HG02981 (cell line): Measurements from ENCODE around the gene FOXRED2.
"Not testable (repeated sequence)": the region's sequence is repeated elsewhere in the genome, so short reads cannot be mapped to it uniquely, and the experiment has no call there.

Source experiments
- ATAC-seq: cut with Tn5 transposase; IDR thresholded peaks from one replicate; pipeline ENCODE4 v1.9.1; 2021; ENCODE audit warnings: mild to moderate bottlenecking, moderate library complexity; ENCODE audit not compliant: unreplicated experiment

Gene FOXRED2

DNA sequence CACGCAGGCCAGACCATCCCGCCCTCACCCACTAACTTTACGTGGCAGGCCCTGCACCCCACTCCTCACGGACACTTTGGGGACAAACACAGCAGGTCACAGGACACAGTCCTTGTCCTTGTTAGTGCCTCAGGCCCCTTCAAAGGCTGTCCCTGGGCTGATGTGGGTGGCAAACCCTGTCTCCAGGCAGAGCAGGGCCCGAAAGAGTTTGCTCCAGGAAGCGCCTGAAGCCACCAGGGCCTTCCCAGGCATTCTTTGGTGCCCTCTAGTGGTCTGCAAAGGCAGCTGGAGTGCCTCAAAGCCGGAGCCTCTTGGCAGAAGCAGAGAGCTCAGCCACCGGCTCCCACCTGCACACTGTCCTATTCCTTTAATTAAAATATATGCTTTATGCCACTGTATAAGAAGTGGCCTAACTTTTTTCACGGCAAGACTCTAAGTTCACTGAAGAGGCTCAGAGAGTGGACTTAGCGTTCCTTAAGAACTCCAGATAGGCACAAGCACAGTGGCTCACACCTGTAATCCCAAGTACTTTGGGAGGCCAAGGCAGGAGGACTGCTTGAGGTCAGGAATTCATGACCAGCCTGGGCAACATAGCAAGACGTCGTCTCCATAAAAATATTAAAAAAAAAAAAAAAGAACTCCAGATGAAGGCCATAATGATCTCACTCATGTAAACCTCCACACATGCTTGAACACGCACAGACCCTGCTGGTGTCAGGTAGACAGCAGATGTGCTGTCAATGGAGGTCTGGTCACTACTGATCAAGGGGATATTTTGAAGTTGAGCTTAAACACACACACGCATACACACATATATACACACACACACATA is 36.5 kb downstream of the FOXRED2 start:
- ATAC-seq: peak; percentile 63

DNA sequence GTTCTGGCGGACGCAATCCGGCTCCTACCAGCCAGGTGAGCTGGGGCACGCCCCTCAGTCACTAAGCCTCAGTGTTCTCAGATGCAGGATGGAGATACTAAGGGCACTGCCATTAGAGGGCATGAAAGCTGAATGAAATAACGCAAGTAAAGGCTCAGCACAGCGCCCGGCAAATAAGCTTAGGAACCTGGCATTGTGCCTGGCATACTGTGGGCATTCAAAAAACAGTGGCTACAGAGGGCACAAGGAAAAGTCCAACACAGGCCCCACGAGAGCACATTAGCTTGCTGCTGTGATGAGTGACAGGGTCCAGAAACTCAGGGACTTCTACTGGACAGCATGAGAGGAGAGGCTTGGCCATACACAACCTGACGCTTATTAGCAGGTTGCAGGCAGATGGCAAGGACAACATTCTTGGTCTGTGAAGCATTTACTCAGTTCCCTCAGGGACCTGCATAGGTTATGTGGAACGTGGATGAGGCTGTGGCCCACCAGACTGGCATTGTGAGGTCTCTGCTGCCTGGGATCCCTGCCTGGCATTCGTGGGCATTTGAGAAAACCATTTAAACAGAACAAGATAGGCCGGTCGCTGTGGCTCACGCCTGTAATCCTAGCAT is 37.6 kb downstream of the FOXRED2 start:
- ATAC-seq: no peak

DNA sequence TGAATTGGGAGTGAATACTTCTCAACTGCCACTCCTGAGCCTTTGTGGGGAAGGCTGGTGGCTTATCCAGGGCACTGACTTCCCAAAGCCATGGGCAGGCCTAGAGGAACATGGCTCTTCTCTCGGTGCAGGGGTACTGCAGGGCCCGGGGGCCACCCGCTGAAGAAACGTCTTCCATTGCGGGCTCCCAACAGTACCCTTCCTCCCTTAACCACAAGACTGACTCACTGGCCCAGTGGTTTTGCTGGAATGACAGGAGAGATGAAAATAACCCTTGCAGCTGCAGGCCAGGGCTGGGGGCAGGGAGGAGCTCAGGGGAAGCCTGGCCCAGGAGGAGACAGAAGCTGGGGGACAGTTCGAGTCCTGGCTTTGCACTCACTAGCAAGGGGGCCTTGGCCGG is 38.9 kb downstream of the FOXRED2 start:
- ATAC-seq: no peak

DNA sequence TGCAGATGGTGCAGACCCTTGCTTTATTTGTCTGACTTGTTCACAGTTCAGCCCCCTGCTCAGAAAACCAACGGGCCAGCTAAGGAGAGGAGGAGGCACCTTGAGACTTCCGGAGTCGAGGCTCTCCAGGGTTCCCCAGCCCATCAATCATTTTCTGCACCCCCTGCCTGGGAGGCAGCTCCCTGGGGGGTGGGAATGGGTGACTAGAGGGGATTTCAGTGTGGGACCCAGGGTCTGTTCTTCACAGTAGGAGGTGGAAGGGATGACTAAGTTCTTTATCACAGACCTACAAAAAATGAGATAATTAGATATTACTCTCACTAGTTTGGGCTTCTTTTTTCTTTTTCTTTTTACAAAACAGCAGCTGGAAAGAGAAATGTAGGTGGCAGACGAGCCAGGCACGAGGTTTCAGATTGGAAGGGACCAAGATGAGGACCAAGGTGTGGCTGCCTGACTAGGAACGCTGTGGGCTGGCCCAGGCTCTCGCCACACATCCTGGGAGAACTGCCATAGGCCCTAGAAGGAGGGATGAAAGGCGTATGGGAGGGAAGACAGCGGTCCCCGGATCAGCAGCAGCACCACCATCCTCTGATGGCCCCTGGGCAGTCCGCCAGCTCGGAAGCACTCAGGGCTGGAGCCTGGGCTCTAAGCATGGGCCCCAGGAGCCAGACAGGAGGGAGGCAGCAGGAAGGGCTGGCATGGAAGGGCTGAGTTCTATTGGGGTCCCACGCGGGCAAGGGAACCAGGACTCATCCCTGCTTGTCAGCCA is 39.6 kb downstream of the FOXRED2 start:
- no peak for ATAC-seq

DNA sequence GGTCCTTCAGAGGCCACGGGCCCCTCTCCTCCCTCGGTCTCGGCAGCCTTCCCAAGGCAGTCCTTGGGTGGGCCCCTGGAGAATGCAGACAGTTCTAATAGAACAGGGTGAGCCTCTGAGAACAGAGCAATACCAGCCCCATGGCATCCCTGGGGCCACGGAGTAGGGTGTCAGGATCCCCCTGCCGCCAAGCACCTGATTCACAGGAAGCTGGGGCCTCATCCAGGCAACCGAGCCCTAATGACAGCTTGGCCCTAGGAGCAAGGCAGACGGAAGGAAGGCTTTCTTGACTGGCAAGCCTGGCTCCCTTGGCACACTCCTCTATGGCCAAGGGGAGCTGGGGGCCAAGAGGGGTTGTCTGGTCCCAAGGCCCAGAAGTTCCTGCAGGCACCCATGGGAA is 40.6 kb downstream of the FOXRED2 start:
- no peak for ATAC-seq

DNA sequence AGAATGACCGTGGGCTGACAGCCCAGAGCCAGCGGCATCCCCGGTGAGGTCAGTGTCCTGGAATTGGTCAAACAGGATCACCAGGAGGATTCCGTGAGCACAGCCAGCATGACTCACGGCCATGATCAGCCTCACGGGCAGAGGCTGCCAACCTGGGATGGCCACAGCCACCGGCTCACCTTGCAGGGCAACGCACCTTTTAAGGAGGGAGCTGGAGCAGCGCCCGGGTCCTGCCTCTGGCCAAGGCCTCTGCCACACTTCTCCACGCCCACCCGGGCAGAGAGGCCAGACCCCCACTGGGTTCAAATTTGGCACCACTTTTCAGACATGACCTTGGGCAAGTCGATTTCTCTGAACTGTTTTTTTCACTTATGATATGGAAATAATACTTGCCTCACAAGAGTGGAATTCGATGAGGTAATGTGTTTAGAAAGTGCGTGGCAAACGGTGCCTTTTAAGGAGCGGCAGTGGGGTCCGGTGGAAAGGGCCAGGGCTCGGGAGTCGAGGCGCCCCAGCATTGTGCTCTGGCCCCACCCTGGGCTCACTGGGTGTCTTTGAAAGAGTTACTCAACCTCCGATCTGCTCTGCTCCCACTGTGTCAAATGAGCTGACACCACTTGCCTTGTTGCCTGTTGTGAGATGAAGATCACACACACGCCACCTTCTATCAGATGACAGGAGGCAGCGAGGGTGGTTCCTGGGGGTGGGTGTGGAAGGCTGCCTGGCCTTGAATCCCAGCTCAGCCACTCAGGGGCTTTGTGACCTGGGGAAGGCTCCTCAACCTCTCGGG is 41.4 kb downstream of the FOXRED2 start:
- ATAC-seq: no peak

DNA sequence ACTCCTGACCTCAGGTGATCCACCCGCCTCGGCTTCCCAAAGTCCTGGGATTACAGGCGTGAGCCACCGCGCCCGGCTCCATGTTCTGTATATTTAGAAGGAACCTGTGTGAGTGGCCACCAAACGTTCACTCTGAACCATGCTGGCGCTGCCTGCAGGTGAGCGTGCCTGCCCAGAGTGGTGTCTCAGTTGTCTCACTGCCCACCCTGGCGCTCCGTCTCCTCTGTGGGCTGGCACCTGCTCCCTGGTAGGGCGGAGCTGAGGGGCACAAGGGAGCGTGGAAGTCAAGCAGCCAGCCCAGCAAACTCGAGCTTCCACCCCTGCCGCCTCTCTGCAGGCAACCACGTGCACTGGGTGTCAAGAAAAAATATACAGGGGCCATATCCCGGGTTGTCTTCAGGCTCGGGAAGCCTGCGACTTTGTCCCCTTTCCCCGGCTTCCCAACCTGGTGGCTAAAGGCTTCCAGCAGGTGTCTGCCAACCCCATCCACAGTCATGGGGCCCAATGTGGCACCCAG is 42.1 kb downstream of the FOXRED2 start:
- ATAC-seq: no peak

DNA sequence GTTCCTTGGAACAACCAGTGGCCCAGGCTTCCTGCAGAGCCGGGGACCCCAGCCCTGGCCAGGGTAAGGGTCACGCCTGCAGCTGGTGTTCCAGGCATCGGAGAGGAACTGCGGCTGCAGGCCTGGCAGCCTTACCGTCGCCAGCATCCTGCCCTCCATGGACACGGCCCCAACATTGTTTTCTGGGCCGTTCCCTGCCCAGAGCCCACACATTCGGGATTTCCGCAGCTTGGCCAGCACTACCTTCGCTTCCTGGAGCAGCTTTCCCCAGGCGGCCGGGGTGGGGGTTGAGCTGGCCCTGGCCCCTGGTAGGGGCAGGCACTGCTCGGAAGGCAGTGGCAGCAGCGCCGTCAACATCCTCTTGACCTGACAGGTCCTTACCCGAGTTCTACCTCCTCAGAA is 43.1 kb downstream of the FOXRED2 start:
- ATAC-seq: no peak

DNA sequence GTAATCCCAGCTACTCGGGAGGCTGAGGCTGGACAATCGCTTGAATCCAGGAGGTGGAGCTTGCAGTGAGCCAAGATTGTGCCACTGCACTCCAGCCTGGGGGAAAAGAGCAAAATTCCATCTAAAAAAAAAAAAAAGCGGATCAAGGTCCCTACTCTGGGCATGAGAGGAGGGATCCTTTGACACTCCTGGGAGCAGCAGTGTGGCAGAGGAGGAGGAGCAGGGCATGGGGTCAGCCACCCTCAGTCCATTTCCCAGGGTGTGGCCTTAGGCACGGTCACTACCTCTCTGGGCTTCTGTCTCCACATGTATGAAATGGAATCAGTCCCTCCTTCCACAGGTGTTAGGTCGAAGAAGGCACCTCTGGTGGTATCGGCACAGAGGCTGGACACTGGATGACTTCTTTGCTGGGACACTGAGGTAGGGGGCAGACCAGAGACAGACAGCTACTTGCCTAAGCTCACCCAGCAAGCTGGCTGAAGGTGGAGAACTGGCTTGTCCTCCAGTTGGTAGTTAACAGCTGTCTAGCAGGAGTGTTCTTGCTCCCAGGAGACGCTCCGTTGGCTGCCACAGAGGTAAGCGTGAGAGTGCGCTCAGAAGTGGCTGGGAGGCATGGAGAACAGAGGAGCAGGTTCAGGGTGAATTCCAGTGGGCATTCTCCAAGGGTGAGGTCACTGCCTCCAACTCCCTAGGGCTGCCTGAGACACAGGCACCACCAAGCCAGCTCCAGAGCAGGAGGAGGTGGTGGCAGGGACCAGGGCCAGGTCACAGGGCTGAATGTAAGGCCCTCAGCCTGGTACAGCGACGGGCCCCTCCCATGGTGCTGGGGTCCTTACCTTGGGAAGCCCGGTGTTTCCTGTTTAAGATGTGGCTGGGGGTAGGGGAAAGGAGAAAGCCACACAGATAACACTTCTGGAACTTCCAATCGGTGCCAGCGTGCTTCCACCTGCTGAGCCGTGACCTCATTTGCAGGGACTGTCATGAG is 44.9 kb downstream of the FOXRED2 start:
- ATAC-seq: no peak

DNA sequence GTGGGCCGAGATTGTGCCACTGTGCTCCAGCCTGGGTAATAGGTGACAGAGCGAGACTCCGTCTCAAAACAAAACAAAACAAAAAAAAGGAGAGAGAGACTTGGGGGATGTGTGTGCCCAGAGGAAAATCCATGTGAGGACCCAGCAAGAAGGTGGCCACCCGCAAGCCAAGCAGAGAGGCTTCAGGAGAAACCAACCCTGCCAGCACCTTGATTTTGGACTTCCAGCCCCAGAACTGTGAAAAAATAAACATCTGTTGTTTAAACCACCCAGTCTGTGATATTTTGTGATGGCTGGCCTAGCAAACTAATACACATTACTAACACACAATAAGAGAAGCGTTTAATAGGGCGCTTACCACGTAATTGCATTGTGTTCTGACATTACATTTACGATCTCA is 46.6 kb downstream of the FOXRED2 start:
- ATAC-seq: no peak

DNA sequence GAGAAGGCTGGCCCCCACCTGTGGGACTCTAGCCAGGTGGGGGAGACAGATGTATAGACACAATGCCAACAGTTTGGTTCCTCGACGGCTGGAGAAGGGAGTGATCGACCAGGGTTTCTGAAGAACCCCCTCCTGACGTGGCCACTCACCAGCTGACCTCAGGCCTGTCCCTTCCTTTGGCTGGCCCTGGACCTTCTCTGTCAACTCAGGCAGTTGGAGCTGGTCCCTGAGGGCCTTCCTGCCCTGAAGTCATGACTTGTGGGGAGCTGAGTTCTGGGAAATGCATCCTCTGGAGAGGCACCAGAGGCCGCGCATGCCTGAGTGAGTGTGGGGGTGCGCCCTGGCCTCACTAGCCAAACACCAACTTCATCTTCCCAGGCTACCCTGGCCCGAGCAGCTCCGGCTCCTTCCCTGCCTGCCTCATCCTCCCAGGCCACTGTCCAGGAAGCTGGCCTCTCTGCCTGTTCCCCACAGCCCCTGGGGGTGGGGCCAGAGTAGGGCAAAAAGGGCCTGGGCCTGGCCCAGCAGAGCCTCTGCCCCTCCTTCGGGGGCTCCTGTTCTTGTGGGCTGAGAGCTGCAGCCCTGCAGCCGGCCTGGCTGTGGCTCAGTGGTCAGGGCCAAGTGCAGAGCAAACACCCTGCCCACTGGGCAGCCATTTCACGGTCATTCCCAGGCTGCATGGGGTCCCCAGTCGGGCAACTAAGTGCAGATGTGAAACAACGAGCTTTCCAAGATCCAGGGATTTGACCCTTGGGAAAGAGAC is 49.0 kb downstream of the FOXRED2 start:
- no peak for ATAC-seq

DNA sequence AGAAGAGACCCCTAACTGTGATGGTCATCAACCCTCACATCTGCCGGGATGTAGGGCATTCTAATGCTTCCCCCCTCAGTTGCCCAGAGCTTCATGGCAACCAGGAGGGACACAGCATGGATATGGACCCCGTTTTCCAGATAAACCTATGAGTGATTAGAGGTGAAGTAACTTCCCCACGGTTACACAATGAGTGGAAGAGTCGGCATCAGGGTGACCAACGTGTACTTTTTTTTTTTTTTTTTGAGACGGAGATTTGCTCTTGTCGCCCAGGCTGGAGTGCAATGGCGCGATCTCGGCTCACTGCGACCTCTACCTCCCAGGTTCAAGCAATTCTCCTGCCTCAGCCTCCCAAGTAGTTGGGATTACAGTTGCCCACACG is 50.4 kb downstream of the FOXRED2 start:
- ATAC-seq: no peak

DNA sequence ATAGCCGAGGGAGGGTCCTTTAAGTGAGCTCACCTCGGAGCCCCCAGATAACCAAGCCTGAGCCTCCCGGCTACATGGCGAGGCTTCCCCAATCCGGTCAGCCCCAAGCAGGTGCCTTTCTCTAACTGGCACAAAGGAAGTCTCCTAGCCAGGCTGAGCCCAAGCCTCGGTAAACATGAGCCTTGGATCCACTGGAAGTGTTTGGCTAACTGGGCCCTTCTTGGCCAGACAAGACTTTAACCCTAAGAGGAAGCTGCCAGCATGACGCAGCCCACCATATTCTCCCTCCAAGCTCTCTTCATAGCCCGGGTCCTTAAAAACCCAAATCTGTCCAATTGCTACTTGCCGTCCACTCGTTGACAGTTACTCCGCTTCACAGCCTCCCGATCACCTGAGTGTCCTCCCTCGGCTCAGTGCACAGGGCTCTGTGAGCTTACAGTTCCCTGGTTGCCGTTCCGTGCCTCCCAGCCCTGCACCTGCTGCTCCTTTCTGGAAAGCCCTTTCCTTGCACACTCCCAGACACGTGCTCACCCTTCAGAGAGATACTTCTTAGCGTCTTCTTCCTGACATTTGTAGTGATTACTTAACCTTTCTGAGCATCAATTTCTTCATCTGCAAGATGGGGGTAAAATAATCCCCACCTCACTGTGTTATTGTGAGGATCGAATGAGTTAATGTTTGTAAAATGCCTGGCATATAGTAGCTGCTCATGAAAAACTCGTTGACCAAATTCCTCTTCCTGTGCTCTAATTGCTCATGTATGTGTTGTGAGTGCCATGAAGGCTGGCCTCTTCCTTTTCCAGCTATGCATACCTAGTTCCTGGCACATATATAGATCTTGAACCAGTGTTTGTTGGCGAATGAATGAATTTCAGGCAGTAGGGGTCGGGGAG is 51.0 kb downstream of the FOXRED2 start:
- ATAC-seq: no peak

DNA sequence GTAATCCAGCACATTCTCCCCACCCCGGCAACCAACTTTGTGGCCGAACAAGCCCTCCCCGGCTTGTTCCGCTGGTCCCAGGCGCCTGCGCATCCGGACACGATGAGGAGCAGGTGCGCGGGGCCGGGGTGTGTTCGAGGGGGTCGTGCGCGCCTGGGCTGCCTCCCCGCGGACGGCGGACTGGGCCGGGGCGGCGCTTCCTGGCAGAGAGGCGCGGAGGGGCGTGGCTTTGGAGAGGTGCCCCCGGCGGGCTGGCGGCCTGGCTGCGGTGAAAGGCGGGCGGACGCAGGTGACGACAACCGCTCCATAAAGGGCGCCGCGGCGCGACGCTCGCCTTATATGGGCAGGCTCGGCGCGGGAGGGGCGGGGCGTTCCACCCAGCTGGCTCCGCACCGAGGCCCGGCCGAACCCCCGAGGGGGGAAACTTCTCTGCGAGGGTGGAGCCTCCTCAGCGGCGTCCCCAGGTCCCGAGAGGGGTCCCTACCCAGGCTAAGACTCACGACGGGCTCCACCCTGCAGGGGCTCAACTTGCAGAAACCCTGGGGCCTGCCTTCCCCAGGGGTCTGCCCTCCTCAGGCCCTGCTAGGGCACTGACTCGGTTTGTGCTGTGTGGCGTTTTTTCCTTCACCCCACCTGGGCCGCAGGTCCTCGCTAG is 51.8 kb downstream of the FOXRED2 start:
- ATAC-seq: peak; percentile 42

DNA sequence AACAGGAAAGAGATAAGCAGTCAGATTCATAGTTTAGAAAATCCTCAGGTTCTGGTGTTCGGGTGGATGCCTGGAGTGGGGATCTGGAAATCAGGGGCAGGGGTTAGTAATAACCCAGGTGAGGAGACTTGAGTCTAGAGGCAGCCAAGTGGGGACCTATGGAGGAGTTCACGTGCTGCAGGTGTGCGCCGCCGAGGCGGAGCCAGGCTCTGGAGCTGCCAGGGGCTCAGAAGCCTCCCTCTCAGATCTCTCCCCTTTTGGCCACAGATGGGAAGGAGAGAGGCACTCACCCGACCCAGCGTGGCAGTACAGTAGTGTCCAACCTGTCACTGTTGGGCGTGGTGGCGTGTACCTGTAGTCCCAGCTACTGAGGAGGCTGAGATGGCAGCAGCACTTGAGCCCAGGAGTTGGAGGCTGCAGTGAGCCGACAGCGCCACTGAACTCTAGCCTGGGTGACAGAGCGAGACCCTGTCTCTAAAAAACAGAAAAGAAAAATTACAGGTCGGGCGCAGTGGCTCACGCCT is 52.9 kb downstream of the FOXRED2 start:
- no peak for ATAC-seq

DNA sequence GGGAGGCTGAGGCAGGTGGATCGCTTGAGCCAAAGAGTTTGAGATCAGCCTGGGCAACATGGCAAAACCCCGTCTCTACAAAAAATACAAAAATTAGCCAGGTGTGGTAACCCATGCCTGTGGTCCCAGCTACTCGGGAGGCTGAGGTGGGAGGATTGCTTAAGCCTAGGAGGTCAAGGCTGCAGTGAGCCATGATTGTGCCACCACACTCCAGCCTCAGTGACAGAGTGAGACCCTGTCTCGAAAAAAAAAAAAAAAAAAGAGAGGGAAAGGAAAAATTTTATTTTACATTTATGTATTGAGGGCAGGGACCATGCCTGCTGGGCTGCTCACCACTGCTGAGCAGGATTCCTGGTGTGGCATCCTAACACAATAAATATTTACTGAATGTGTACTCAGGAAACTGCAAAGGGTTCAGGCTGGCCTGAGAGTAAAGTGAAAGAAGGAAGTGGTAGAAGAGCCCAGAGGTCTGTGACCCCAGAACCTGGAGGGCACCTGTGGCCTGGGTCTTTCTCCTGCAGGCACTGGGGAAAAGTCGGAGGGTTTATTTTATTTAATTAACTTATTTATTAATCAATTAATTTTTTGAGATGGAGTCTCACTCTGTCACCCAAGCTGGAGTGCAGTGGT is 53.7 kb downstream of the FOXRED2 start:
- not testable (repeated sequence) for ATAC-seq
